ENCODE measurements around the gene LRFN4. TPM values are rescaled to one million over a fixed set of nuclear protein-coding genes. Genes with fewer than 3 reads are reported as not detected.

LRFN4 gene
- total and polyA plus RNA-seq, 2 of the 13 experiments (the other 11 are each of a cell fraction or from before 2014, with no cell fraction given), result 1.3 to 6.8 TPM

- TF ChIP-seq JARID2 (CRISPR knock-in tag; IDR thresholded peaks at IDR 0.05; ENCODE audit: insufficient replicate concordance) (no peak), ZNF777 (CRISPR knock-in tag; IDR thresholded peaks at IDR 0.05) (no peak), PHF8 (CRISPR knock-in tag; IDR thresholded peaks at IDR 0.05) (peak; percentile 37; the same call in 1 of the 2 replicates), FOXK1 (CRISPR knock-in tag; IDR thresholded peaks at IDR 0.05; ENCODE audit: borderline replicate concordance, low read depth) (peak; percentile 98), PITX1 (CRISPR knock-in tag; IDR thresholded peaks at IDR 0.05) (peak; percentile 87), ZNF562 (CRISPR knock-in tag; IDR thresholded peaks at IDR 0.05; ENCODE audit: borderline replicate concordance) (no peak), RBM39 (IDR thresholded peaks at IDR 0.05; ENCODE audit: low read depth, low read length, poor library complexity, severe bottlenecking) (no peak), GLI4 (CRISPR knock-in tag; IDR thresholded peaks at IDR 0.05; ENCODE audit: borderline replicate concordance) (no peak), HOMEZ (CRISPR knock-in tag; IDR thresholded peaks at IDR 0.05; ENCODE audit: low read depth) (peak; percentile 85), ZNF879 (CRISPR knock-in tag; IDR thresholded peaks at IDR 0.05) (no peak), GPN1 (CRISPR knock-in tag; IDR thresholded peaks at IDR 0.05; ENCODE audit: borderline replicate concordance) (no peak), DRAP1 (CRISPR knock-in tag; IDR thresholded peaks at IDR 0.05) (peak; percentile 64), NR2F6 (IDR thresholded peaks at IDR 0.05) (peak; percentile 95), NR2F6 (CRISPR knock-in tag; IDR thresholded peaks at IDR 0.05) (peak; percentile 96), RCOR2 (CRISPR knock-in tag; IDR thresholded peaks at IDR 0.05) (peak; percentile 93), BORCS8-MEF2B (CRISPR knock-in tag; IDR thresholded peaks at IDR 0.05) (0 out of 2 replicates have a peak, but pooled peaks have one; percentile 32), REXO4 (CRISPR knock-in tag; IDR thresholded peaks at IDR 0.05; ENCODE audit: borderline replicate concordance) (no peak), ZNF382 (CRISPR knock-in tag; IDR thresholded peaks at IDR 0.05; ENCODE audit: borderline replicate concordance) (no peak), FOXC1 (CRISPR knock-in tag; IDR thresholded peaks at IDR 0.05; ENCODE audit: borderline replicate concordance) (peak; percentile 49; the same call in 1 of the 2 replicates), ZNF660 (CRISPR knock-in tag; IDR thresholded peaks at IDR 0.05; ENCODE audit: borderline replicate concordance, low read depth) (no peak), ZKSCAN1 (IDR thresholded peaks at IDR 0.05; ENCODE audit: low read length) (no peak), ZNF891 (CRISPR knock-in tag; IDR thresholded peaks at IDR 0.05) (no peak)
- TF ChIP-seq, protein P1, sequence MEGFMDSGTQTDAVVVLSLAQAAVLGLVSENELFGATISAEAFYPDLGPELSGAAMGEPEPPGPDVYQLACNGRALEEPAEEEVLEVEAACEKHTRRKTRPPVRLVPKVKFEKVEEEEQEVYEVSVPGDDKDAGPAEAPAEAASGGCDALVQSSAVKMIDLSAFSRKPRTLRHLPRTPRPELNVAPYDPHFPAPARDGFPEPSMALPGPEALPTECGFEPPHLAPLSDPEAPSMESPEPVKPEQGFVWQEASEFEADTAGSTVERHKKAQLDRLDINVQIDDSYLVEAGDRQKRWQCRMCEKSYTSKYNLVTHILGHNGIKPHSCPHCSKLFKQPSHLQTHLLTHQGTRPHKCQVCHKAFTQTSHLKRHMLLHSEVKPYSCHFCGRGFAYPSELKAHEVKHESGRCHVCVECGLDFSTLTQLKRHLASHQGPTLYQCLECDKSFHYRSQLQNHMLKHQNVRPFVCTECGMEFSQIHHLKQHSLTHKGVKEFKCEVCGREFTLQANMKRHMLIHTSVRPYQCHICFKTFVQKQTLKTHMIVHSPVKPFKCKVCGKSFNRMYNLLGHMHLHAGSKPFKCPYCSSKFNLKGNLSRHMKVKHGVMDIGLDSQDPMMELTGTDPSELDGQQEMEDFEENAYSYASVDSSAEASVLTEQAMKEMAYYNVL (CRISPR knock-in tag; IDR thresholded peaks at IDR 0.05; ENCODE audit: borderline replicate concordance), result peak; percentile 94
- TF ChIP-seq, protein P2, sequence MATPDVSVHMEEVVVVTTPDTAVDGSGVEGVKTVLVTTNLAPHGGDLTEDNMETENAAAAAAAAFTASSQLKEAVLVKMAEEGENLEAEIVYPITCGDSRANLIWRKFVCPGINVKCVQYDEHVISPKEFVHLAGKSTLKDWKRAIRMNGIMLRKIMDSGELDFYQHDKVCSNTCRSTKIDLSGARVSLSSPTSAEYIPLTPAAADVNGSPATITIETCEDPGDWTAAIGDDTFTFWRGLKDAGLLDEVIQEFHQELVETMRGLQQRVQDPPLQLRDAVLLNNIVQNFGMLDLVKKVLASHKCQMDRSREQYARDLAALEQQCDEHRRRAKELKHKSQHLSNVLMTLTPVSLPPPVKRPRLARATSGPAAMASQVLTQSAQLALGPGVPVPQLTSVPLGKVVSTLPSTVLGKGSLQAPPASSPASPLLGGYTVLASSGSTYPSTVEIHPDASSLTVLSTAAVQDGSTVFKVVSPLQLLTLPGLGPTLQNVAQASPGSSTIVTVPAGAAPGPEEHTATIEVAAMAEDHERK (CRISPR knock-in tag; IDR thresholded peaks at IDR 0.05; ENCODE audit: low read depth), result no peak
Observed at GRCh38 chr11:66901964-66902390, 45.1 kb downstream of the LRFN4 start (continued).
